ENCODE results near the gene SMC4. TPM values are rescaled to one million over a fixed set of nuclear protein-coding genes. Genes with fewer than 3 reads are reported as not detected.

Gene SMC4
- total RNA-seq, 1 donor: 130 TPM

DNA sequence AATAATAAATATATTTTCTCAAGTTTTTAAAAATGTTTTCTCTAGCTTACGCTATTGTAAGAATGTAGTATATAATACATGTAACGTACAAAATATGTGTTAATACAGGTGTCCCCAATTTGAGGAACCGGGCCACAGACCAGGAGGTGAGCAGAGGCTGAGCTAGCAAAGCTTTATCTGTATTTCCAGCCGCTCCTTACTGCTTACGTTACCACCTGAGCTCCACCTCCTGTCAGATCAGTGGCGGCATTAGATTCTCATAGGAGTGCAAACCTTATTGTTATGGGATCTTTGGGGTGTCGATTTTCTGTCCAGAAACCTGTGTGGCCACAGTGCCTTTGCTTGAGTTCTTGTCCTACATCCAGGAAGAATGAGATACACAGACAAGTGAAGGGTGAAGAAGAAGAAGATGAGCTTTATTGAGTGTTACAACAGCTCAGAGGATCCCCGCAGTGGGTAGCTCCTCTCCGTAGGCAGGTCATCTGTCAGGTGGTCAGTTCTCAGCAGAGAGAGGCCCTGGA, 60.1 kb downstream of the SMC4 start:
- TF ChIP-seq, protein P1, sequence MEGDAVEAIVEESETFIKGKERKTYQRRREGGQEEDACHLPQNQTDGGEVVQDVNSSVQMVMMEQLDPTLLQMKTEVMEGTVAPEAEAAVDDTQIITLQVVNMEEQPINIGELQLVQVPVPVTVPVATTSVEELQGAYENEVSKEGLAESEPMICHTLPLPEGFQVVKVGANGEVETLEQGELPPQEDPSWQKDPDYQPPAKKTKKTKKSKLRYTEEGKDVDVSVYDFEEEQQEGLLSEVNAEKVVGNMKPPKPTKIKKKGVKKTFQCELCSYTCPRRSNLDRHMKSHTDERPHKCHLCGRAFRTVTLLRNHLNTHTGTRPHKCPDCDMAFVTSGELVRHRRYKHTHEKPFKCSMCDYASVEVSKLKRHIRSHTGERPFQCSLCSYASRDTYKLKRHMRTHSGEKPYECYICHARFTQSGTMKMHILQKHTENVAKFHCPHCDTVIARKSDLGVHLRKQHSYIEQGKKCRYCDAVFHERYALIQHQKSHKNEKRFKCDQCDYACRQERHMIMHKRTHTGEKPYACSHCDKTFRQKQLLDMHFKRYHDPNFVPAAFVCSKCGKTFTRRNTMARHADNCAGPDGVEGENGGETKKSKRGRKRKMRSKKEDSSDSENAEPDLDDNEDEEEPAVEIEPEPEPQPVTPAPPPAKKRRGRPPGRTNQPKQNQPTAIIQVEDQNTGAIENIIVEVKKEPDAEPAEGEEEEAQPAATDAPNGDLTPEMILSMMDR (IDR thresholded peaks at IDR 0.05; ENCODE audit: insufficient read depth, low read length): no peak
- DNase-seq (ENCODE audit: low read depth): no peak
- H3K4me3 ChIP-seq (ENCODE audit: low read depth, low read length): no peak overlapping the region

DNA sequence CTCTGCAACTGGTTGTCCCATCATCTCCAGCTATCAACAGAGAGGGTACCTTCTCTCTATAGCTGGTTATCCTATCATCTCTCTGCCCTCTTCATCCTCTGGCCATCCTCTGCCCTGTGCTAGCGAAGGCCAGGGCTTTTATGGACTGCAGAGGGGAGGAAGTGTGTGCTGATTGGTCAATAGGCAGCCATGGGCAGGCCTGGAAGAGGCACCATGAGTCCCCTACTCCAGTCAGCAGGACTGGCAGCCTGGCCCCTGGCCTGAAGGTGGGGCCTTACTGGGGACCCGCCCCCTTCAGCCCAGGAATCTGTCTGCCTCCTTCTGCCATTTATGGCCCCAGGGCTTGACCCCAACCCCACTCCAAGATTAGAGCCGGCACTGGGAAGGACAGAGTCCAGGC, 60.6 kb downstream of the SMC4 start:
- no peak overlapping the region for H3K4me3 ChIP-seq (ENCODE audit: low read depth, low read length)
- no peak for DNase-seq (ENCODE audit: low read depth)
- TF ChIP-seq, protein P1 (IDR thresholded peaks at IDR 0.05; ENCODE audit: insufficient read depth, low read length): no peak

DNA sequence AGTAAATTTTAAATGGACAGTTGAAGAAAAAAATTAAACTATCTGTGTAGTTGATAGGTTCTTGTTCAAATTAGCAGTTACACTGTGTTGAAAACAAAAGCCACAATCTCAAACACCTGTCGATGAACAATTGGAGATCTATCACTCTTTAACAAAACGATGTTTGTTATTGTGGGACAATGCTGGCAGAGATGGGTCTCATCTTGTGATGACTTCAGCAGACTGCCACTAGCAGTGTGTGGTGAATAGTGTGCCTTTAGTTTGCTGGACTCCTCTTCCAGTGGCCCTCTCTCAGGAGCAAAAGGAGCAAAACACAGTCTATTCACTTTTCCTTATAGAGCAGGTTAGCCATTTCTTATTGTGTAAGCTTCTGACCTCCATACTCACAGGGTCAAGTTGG, 64.9 kb downstream of the SMC4 start:
- TF ChIP-seq, protein P1 (IDR thresholded peaks at IDR 0.05; ENCODE audit: insufficient read depth, low read length): no peak
- DNase-seq (ENCODE audit: low read depth): no peak
- H3K4me3 ChIP-seq (ENCODE audit: low read depth, low read length): no peak overlapping the region

DNA sequence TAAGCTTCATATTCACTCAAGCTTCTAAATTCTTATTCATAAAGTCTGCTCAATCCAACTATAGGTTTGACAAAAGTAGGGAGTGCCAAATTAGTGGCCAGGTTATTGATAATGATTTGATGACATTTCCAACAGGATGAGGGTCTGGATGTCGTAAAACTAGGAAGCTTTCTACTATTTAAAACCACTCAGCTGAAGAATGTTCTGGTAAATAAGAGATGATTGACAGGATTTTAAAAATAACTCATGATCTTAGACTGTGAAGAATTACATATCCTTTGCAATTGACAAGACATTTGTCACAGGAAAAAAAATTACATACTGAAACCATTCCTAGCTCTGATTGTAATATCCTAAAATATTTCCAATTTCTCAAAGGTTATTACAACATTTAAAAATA, 65.5 kb downstream of the SMC4 start:
- TF ChIP-seq, protein P1 (IDR thresholded peaks at IDR 0.05; ENCODE audit: insufficient read depth, low read length): no peak

DNA sequence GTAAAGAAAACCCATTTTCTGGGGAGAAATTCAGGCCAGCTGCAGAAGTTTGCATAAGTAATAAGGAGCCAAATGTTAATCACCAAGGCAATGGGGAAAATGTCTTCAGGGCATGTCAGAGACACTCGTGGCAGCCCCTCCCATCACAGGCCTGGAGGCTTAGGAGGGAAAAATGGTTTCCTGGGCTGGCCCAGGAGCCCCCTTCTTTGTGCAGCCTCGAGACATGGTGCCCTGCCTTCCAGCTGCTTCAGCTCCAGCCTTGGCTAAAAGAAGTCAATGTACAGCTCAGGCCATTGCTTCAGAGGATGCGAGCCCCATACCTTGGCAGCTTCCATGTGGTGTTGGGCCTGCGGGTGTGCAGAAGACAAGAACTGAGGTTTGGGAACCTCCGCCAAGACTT, 70.7 kb downstream of the SMC4 start:
- TF ChIP-seq, protein P1 (IDR thresholded peaks at IDR 0.05; ENCODE audit: insufficient read depth, low read length): no peak
- no peak for DNase-seq (ENCODE audit: low read depth)
- no peak overlapping the region for H3K4me3 ChIP-seq (ENCODE audit: low read depth, low read length)

More for the DNA sequence above, 65.5 kb downstream of the SMC4 start:
- H3K4me3 ChIP-seq (ENCODE audit: low read depth, low read length): no peak overlapping the region
- no peak for DNase-seq (ENCODE audit: low read depth)

DNA sequence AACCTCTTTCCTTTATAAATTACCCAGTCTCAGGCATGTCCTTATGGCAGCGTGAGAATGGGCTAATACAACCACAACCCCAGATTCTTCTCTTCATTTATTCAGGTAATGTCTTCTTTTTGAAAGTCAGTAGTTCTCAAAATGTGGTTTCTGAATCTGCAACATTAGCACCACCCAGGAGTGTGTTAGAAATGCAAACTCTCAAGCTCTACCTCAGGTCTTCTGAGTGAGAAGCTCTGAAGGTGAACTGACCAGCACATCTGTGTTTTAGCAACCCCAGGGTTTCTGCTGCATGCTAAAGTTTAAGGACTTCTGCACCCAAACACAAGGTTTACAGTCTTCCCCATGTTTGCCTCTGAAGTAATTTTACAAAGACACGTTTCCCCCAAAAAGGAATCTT, 72.4 kb downstream of the SMC4 start:
- no peak overlapping the region for H3K4me3 ChIP-seq (ENCODE audit: low read depth, low read length)
- DNase-seq (ENCODE audit: low read depth): no peak
- TF ChIP-seq, protein P1 (IDR thresholded peaks at IDR 0.05; ENCODE audit: insufficient read depth, low read length): no peak

DNA sequence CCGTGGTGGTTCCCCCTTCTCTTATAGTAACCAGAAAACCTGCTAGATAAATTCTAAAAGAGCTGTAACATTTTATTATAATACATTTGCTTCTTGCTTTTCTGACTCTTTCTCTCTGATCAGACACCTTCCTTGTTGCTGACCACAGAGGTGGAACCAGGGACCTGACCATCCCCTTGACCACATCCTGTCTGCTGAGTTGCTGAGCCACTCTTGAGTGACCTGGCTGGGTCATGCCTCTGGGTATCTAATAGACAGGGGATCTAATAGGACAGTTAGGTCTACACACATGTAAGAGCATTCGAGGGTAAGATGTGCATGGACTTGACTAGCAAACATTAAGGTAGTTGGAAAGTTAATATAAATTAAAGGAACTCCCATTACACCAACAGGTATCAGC, 72.9 kb downstream of the SMC4 start:
- DNase-seq (ENCODE audit: low read depth): no peak
- TF ChIP-seq, protein P1 (IDR thresholded peaks at IDR 0.05; ENCODE audit: insufficient read depth, low read length): no peak
- H3K4me3 ChIP-seq (ENCODE audit: low read depth, low read length): no peak overlapping the region

Data from fibroblast of the aortic adventitia (primary cell).